Stimulated activated CD8-positive, alpha-beta memory T cell treated with anti-CD3 and anti-CD28 coated beads, Interleukin-12 subunit alpha, Interleukin-12 subunit beta, amount 100 ng/mL, for 1 hour (primary cell): ENCODE results near the gene SYNGR4.
A peak's percentile ranks its signal among the peaks of the same experiment; 100 is the strongest.

Source experiments
- DNase-seq: peaks from one replicate; pipeline ENCODE4 v3.0.0-alpha.2; 2020; ENCODE audit warnings: low read depth

The SYNGR4 gene

DNA sequence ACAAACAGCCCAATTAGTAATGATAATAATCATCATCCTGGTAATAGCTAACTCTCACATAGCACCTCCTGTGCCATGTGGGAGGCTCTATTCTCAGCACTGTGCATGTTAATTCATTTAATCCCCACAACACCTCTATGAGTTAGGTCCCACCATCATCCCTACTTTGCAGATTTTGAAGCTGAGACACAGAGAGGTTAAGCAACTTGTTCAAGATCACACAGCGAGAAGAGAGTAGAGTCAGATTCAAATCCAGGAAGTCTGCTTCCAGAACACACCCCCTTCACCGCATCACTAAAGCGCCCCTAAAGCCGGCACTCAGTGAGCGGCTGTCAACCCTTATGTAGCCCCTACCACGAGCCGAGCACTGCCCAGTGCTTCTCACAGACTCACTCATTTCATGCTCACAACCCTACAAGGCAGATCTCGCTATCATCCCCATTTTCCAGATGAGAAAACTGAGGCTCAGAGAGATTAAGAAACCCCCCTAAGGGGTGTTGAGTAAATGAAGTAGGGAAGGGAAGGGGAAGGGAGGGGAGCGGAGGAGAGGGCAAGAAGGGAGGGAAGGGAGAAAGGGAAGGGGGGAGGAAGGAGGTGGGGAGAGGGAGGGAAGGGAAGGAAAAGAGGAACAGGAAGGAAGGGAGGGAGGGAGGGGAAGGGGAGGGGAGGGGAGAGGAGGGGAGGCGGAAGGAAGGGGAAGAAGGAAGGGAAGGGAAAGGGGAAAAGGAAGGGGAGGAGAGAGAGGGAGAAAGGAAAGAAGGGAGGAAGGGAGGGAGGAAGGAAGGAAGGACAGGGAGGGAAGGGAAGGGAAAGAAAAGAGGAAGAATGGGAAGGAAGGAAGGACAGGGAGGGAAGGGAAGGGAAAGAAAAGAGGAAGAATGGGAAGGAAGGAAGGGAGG, 22.4 kb upstream of the SYNGR4 start:
- DNase-seq = no peak

DNA sequence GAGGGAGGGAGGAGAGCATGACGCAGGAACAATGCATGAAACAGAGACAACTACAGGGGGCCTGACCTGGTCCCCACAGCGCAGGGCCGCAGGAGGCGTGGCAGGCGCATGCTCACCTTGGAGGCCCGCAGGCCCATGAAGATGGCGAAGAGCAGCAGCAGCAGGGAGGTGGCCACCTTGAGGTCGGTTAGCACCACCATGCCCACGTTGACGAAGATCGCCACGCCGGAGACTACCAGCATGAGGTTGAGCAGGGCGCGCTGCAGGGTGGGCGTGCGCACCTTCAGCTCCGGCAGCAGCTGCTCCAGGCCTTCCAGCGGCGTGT, 21.8 kb upstream of the SYNGR4 start:
- DNase-seq = no peak

DNA sequence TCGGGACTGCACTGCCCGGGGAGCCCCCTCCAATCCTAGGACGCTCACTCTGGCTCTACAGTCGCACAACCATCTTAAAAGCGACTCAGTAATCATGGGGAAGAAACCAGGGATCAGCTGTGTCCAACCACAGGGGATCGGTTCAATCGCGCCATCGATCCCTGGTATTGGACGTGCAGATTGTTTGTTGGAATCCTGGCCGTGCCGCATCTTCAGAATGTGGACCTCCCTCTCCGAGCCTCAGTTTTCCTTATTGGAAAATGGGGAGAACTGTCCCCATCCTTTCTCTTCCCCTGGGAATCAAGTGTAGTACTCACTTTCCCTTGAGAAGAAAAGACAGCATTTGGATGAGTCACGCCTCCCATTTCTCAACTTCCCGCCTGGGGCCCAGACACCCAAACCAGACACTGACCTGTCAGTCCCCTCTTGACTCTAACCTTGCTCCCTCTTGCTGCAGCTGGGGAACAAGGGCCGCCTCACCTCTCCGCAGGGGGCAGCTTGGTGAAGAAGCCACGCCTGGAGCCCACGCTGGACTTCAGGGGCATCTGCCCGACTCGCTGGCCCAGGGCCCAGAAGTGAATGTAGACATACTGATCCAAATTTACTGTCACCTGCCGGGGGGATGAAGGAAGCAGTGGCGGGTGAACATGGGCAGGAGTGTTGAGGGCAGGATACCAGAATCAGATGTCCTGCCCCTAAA, 21.2 kb upstream of the SYNGR4 start:
- DNase-seq = no peak

DNA sequence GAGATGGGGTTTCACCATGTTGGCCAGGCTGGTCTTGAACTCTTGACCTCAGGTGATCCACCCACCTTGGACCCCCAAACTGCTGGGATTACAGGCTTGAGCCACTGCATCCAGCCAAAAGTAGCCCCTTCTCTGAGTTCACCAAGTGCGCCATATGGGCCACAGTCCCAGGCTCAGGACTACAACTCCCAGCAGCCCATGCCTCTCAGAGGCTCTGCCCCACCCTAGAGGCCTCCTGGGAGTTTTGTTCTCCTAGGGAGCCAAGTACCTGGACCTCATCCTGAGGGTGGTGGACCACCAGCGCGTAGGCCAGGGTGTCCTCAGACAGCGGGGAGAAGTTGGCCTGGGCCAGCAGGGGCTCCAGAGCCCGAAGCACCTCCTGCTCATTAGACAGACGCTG, 19.3 kb upstream of the SYNGR4 start:
- DNase-seq = no peak

DNA sequence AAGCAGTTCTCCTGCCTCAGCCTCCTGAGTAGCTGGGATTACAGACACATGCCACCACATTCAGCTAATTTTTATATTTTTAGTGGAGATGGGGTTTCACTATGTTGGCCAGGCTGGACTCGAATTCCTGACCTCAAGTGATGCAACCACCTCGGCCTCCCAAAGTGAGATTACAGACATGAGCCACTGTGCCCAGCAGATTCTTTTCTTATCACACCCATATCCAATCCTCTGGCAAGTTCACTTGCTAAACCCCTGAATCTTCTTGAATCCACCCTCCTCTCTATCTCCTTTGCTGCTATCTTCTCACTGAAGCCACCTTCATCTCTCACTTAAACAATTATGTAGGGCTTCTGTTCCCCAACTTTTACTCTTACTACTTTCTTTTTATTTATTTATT, 18.0 kb upstream of the SYNGR4 start:
- no peak for DNase-seq

DNA sequence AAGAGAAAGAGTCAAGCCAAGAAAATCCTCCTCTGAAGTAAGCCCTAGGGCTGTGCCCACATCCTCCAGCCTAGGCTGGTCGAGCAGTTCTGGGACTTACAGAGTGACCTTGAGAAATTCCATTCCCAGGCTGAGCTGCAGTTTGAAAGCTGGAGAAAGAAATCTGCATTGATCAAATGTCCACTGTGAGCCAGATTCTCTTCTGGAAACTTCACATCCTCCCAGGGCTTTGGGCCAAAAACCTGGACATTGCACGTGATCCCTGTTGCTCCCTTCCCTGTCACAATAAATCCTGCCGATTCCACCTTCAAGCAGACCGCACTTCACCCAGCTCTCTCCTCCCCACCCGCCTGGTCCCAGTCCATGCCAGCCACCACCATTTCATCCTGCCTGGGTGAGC, 16.1 kb upstream of the SYNGR4 start:
- DNase-seq = no peak

DNA sequence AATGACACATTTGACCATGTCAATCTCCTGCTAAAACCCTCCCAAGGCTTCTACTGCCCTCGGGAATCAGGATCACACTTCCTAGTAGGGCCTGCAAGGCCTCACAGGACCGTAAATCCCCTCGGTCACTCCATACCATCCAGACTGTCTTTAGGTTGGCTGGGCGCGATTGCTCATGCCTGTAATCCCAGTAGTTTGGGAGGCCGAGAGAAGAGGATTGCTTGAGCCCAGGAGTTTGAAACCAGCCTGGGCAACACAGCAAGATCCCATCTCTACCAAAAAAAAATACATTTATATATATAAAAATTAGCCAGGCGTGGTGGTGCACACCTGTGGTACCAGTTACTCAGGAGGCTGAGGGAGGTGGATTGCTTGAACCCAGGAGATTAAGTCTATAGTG, 15.4 kb upstream of the SYNGR4 start:
- no peak for DNase-seq

DNA sequence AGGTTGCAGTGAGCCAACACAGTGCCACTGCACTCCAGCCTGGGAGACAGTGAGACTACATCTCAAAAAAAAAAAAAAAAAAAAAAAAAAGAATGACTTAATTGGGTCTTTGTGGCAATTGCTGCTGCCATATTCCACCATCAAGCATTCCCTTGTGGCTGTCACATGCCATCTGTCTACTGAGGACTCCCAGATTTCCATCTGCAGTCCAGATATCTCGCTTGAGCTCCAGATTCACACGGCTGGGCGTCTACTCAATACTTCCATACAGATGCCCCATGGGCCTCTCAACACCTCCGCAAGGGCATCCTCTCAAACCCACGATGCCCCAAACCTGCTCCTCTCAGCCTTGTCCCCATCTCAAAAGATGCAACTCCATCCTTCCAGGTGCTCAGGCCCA, 13.3 kb upstream of the SYNGR4 start:
- DNase-seq = no peak

DNA sequence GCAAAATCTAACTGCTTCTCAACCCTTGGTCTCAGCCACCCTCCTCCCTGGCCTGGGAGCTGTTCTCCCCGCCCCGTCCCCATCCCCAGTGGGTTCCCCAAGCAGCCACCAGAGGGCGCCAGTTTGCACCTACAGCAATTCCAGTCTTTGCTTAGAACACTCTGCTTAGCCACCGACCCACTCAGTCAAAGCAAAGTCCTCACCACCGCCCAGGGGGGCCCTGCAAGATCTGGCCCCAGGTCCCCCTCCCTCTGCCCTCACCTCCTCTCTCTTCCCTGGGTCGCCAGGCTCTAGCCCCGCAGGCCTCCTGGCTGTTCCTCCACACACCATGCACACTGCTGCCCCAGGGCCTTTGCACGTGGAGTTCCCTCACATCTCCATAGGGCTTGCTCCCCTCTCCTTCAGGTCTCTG, 12.8 kb upstream of the SYNGR4 start:
- DNase-seq = peak; percentile 66

DNA sequence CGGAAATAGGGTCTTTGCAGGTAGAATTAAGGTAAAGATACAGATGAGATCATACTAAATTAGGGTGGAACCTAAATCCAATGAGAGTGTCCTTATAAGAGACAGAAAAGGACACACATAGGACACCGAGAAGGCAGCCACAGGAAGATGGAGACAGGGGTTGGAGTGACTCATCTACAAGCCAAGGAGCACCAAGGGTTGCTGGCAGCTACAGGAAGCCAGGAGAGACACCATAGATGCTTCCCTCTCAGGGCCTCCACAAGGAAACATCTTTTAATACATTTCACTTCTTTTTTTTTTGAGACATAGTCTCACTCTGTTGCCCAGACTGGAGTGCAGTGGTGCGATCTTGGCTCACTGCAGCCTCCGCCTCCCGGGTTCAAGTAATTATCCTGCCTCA, 10.5 kb upstream of the SYNGR4 start:
- no peak for DNase-seq

DNA sequence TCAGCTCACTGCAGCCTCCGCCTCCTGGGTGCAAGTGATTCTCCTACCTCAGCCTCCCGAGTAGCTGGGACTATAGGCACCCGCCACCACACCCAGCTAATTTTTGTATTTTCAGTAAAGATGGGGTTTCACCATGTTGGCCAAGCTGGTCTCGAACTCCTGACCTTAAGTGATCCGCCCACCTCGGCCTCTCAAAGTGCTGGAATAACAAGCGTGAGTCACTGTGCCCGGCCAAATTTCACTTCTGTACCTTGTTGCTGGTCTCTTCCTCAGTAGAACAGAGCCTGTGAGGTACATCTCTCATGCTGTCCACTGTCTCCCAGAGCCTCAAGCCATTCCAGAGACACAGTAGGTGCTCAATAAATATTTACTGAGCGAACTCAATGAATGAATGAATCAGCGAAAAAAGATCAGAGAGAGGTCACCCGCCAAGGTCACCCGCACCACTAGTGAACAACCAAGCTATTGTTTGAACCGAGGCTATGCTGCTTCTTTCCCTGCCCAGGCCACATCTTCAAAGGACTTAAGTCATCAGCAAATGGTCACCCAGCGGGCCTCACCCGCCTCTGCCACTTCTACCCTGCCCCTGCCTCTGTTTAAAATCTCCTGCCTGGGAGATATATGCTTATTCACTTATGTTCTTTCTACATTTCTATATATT, 9.7 kb upstream of the SYNGR4 start:
- no peak for DNase-seq

DNA sequence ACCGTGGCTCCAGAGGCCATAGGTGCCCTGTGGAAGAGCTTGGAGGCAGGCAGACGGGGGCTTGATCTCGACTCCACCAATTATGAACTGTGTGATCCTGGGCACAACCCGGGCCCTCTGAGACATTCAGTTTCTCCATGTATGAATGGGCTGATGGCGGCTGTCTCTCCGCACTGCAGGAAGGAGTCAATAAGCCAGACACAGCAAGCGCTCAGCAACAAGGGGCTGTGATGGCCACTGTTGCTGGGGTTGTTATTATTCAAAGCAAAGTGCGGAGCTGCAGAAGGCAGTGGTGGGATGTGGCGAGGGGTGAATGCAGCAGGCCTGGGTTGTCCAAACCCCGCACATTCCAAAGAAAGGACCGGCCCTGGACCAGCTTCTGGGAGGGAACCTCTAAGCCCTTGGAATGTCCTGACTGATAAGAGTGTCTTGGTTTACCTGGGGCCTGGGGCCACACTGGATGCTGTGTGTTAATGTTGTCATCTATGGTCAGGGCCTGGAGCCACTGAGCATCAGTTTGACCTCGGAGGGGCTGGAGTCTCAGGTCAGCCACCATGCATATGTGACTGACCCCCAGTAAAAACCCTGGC, 8.7 kb upstream of the SYNGR4 start:
- no peak for DNase-seq

DNA sequence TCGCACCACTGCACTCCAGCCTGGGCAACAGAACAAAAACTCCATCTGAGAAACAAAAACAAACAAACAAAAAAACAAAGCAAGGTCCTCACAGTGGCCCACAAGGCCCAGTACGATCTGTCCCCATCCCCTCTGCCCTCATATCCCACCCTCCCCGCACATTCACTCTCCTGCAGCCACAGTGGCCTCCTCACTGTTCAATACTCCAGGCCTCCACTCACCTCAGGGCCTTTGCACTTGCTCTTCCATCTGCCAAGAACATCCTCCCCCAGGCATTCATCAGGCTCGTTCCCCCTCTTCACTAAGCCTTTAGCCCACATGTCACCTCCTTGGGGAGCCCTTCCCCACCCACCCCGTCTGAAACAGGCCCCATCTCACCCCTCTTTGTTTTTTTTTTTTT, 5.0 kb upstream of the SYNGR4 start:
- no peak for DNase-seq

DNA sequence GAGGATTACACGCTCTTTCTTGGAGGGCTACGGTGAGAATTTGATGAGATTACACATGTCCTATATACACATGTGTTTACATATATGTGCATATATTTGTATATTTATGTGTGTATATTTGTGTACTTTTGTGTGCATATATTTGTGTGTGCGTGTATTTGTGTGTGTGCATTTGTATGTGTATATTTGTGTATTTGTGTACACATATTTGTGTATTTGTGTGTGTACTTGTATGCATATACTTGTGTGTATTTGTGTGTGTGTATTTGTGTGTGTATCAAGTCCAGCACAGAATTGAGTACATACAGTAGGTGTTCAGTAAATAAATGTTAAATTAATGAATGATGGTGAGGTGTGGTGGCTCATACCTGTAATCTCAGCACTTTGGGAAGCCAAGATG, 2.3 kb upstream of the SYNGR4 start:
- no peak for DNase-seq

DNA sequence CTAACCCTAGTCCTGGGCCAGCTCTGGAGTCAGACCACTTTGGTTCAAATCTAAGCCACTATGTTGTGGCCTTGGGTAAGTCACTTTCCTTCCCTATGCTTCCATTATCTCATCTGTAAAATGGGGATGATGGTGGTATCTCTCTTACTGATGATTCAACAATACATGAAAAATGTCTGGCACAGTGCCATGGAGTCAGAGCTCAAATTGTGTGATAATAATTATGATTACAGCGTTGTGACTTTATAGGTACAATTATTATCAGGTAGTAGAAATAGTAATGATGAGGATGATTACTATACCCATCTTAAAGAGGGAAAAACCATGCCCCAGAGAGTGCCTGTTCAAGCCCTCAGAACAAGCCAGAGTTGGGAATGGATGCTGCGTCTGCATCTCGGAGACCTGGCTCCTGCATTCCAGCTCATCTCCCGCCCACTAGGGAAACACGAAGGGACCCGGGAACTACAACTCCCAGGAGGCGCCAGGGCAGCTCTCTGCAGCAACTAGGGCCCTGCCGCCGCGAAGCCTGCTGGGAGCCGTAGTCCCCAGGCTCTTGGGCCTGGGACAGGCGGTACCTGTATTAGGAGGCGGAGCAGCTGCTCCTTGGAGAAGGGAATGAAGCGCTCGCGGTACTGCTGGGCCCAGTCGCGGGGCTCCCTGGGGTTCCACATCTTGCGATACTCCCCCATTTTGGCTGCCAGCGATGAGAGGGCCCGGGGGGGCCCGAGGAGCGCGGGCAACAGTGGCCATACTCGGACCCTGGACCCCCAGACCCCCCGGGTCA, 1.3 kb upstream of the SYNGR4 start:
- DNase-seq = peak; percentile 78

DNA sequence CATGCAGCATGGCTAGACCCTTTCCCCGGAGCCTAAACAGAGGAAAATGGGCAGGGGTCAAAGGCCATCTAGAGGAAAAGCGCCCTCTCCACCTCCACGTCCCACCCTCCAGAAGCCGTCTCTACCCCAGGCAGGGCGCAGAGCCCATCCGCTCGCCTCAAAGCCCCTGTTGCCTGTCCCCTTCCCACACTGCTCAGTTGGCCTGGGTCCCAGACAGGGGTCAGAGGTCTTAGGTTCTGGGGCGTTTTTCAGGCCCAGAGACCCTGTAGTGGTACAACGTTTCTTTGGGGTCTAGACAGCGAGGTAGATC, 712 bp upstream of the SYNGR4 start:
- no peak for DNase-seq

DNA sequence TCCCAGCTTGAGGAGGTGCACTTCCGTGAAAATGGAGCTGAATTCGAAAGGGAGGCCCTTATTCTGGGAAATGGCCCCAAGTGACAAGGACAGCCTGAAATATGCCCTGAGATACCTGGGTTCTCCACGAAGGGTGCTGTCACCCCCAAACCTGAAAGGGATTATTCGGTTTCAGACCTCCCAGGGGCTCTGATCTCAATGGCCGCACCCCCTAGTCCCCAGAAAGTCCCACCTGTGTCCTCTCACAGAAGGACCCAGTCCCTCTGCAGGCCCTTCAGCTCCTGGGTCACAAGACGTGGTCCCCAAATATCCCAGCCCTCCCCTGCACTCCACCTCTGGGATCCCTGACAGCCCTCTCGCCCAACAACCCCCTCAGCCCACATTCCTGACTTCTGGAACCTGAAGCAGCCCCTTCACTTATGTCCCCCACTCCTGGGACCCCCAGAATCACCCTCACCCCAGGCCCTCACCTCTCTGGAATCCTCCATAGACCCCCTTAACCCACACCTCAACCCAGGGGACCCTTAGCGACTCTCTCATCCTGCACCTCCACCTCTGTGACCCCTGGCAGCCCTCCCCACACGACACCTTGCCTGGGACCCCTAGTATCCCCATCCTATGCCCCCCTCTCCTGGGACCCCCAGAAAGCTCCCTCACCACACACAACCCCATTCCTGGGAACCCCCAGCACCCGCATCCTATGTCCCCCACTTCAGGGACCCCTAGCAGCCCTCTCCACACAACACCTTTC, 606 bp downstream of the SYNGR4 start:
- no peak for DNase-seq

DNA sequence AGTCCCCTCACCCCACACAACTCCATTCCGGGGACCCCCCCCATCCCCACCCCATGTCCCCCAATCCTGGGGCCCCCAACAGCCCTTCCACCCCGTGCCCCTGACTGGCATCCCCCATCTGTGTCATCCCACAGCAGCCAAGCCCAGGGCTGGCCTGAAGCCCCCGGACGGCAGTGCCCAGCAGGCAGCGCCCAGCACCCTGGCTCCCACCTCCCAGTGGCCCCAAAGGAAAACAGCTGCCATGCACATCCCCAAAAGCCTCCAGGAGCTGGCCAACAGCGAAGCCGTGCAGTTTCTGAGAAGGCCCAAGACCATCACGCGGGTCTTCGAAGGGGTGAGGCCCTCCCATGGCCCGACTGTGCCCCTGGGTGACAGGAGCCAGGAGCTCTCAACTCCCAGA, 1.4 kb downstream of the SYNGR4 start:
- DNase-seq = no peak

DNA sequence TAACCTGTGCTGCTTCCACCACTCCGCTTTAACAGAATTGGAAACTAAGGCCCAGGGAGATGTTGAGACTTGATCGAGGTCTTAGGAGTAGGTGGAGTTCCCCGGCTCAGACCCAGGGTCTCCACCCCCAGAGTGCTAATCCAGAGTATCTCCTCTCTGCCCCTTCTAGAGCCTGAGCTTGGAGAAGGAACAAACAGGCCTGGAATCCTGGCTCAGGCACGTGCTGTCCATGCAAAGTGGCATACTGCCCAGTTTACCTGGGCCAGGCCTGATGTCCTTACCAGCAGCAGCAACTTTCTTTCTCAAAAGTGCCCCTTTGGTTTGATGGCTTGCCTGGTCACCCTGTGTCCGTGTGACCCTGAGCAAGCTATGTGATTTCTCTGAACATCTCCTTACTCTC, 3.7 kb downstream of the SYNGR4 start:
- DNase-seq = no peak

DNA sequence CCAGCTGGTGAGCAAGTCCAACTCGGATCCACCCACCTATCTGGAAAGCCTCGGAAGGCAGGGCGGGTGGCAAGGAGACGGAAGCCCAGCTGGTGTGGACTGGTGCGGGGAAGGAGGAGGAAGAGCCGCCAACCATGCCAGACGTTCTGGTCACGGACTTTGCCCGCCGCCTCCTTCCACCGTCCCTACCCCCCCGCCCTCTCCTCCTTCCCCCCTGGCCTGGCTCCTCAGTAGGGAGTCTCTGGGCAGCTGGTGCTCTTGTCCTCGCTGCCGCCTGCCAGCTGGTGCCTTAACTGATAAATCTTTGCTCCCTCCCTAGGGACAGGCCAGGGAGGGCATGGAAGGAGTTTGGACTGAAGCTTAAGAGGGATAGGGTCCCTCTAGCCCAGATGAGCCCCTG, 4.8 kb downstream of the SYNGR4 start:
- DNase-seq = no peak

DNA sequence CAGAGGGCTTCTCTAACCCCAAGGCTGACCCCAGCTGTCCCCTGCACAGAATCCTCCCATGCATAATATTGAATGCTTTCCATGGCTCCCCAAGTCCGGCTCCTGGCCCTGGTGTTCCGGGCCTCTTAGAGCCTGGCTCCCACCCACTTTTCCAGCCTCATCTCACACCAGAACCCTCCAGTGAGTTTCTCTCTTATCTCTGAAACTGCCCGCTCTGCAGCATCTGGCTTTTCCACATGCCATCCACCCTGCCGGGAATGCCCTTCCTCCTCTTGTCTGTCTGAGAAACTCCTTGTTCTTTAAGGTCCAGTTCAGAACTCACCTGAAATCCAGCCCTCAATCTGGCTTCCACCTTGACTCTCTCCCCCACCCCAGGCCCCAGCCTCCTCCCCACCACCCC, 6.8 kb downstream of the SYNGR4 start:
- DNase-seq = no peak

DNA sequence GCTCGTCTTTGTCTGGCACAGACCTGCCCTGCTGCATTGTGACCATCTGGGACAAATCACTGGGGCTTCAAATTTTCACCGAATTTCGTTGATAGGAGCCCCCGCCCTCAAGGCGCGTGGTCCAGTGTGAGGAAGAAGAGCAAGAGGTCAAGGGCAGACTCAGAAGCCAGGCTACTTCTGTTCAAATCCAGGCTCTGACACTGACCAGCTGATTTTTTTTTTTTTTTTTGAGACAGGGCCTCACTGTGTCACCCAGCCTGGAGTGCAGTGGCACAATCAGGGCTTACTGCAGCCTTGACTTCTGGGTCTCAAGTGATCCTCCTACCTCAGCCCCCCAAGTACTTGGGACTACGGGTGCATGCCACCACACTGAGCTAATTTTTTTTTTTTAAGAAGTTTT, 7.2 kb downstream of the SYNGR4 start:
- DNase-seq = no peak
